Endothelial cell of umbilical vein (primary cell): ENCODE measurements around the gene SMTNL1.

Source experiments
- CTCF ChIP-seq, 2 donors: IDR thresholded peaks; 1 replicate in 1 of 2; 2 replicates in 1 of 2; pipeline ENCODE4 v1.5.1; 2011; ENCODE audit warnings: low read length in 2 of 2, mild to moderate bottlenecking in 2 of 2, moderate library complexity in 2 of 2, control low read depth in 1 of 2, inconsistent platforms in 1 of 2, low read depth in 1 of 2; ENCODE audit not compliant: insufficient read depth in 1 of 2; ENCODE audit errors: extremely low read depth in 1 of 2
- EZH2 ChIP-seq: IDR thresholded peaks from 2 replicates; pipeline ENCODE4 v1.6.1; 2012; ENCODE audit warnings: borderline replicate concordance, low read depth, mild to moderate bottlenecking, moderate library complexity, low read length, inconsistent platforms; ENCODE audit not compliant: severe bottlenecking
- FOS ChIP-seq: IDR thresholded peaks from 2 replicates; pipeline ENCODE4 v1.6.1; 2011; ENCODE audit warnings: mild to moderate bottlenecking, low read length, moderate library complexity, borderline replicate concordance; ENCODE audit not compliant: insufficient read depth
- GATA2 ChIP-seq: IDR thresholded peaks from 2 replicates; pipeline ENCODE4 v1.7.0; 2011; ENCODE audit warnings: low read depth, mild to moderate bottlenecking, moderate library complexity, mixed read lengths, low read length; ENCODE audit not compliant: insufficient read length, insufficient read depth
- MAX ChIP-seq: IDR thresholded peaks from 2 replicates; pipeline ENCODE4 v1.6.1; 2011; ENCODE audit not compliant: insufficient read depth, insufficient read length
- POLR2A ChIP-seq: IDR thresholded peaks from 2 replicates; pipeline ENCODE4 v1.6.1; 2012; ENCODE audit warnings: low read depth, mild to moderate bottlenecking, control low read depth, low read length
- POLR2AphosphoS5 ChIP-seq: IDR thresholded peaks from 2 replicates; pipeline ENCODE4 v1.6.1; 2012; ENCODE audit warnings: low read depth, mild to moderate bottlenecking, control low read depth, low read length, moderate library complexity; ENCODE audit not compliant: insufficient read depth

GRCh38 chr11:57584341-57584740 is 46.9 kb downstream of the SMTNL1 start:
- TF ChIP-seq POLR2A (no peak), CTCF (IDR thresholded peaks at IDR 0.05; ENCODE audit: extremely low read depth in 1 of 2, insufficient read depth in 1 of 2, low read depth in 1 of 2, low read length in 2 of 2) (no peak), GATA2 (no peak), FOS (no peak), EZH2 (no peak), POLR2AphosphoS5 (no peak), MAX (no peak)
